Hematopoietic multipotent progenitor cell treated with erythropoietin and hydrocortisone succinate and interleukin-3 and kit ligand, for 6 days (in vitro differentiated cells): Measurements from ENCODE around the gene HBEGF.

Experiments used
- DNase-seq: peaks from one replicate; pipeline ENCODE4 v3.0.0-alpha.2; 2015

HBEGF gene

DNA sequence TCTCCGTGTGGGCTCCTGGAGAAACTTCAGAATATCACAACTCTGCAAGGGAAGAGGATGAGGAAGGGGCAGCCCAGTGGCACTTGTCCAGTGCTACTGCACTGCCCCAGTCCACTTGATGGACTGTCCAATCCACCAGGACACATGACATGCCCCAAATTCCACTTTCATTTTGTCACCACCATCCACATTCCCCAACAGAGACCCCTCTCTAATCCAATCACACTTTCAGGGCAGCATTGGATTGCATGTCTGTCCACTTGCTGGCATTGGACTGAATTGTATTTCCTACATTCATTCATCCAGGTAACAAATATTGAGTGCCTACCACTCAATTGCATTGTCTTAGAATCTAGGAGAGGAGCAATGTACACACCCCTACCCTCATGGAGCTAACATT is 14.8 kb downstream of the HBEGF start:
- DNase-seq: no peak

- DNase-seq: no peak
Observed at GRCh38 chr5:140329739-140330481, 16.5 kb downstream of the HBEGF start.

DNA sequence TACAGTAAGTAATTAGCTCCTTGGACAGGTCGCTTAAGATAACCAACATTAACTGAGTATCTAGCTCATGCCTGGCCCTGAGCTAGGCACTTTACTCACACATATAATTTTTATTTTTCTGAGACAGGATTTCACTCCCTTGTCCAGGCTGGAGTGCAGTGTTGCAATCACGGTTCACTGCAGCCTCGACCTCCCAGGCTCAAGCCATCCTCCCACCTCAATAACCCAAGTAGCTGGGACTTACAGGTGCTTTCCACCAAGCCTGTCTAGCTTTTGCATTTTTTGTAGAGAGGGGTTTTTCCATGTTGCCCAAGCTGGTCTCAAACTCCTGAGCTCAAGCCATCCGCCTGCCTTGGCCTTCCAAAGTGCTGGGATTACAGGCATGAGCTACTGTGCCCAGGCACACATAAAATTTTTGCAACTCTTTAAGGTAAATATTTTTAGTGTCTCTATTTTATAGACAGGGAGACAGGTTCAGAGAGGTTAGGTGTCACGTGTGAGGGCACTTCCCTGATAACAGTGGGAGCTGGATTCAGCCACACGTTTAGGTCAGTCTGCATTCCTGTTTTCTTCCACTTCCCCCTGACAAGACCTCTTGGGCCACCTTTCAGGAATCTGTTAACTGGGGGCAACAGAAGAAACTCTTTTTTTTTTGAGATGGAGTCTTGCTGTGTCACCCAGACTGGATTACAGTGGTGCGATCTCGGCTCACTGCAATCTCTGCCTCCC is 18.2 kb downstream of the HBEGF start:
- DNase-seq: no peak

- no peak for DNase-seq
Observed at GRCh38 chr5:140327589-140327988, 18.8 kb downstream of the HBEGF start.

DNA sequence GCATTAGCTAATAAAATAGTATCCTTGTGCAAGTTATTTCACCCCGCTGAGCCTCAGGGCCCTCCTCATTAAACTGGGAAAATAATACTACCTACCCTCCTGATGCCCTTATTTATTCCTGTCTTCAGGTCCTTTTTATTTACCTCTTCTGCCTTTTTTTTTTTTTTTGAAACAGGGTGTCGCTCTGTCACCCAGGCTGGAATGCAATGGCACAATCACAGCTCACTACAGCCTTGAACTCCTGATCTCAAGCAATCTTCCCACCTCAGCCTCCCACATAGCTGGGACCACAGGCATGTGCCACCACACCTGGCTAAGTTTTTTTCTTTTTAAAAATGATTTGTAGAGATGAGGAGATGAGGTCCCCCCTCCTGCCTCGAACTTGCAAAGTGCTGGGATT is 20.9 kb downstream of the HBEGF start:
- DNase-seq: no peak

- DNase-seq: no peak
Observed at GRCh38 chr5:140324617-140325241, 21.7 kb downstream of the HBEGF start.

DNA sequence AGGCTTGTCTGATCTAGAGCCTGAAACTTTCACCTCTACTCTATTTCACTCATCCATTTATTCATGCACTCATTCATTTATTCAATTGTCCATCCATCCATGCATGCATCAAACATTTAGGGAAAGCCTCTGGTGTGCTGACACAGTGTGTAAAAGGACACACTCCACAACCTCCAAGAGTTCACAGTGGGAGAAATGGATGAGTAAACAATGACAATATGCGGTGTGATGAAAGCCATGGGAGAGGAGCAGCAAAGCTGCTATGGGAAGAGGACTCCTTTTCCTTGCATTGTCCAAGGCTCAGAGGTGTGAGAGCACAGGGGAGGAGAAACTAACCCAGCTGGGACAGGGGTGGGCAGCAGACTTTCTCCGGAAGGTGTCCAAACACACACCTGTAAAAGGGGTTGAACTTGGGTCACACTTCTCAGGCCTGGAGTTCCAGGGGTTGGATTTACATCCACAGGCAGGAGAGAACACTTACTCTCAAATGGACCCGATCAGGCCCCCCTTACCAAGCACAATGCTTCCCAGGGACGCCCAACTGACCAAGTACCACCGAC is 22.3 kb downstream of the HBEGF start:
- no peak for DNase-seq

- no peak for DNase-seq
Observed at GRCh38 chr5:140322751-140323731, 23.4 kb downstream of the HBEGF start.

DNA sequence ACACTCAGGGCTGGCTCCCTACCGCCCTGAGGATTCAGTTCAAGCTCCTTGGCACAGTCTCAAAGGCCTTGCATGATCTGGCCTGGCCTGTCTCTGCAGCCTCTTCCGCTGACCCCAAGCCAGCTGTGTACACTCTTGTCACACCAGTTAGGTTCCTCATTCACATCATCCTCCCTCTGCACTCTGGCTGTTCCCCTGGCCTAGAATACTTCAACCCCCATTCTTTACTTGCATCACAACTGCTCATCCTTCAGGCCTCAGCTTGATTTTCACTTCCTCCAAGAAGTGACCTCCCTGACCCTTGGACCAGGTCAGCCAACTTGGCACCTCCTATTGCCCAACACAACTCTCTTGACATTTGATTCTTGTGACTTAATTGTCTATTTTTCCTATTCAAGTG is 24.6 kb downstream of the HBEGF start:
- no peak for DNase-seq

GRCh38 chr5:140319833-140320232 is 26.6 kb downstream of the HBEGF start:
- DNase-seq: peak; percentile 40

- DNase-seq: no peak
Observed at GRCh38 chr5:140318792-140319191, 27.6 kb downstream of the HBEGF start.

DNA sequence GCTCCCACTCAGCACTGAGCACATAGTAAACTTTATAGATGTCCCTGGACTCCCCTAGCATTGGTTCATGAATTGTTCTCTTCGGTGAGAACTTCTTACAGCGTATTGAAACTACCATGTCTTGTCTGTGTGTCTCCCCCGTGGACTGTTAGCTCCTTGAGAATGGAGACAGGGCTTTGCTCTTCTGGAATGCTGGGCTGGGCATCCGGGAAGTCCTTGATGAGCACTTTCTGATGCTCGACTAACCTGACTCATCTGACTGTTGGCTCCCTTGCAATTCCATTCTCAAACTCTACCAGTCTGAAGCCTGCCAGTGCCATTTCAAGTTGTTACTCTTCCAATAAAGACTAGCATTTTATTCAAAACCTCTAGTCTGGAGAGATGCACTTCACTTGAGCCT is 28.5 kb downstream of the HBEGF start:
- DNase-seq: no peak

DNA sequence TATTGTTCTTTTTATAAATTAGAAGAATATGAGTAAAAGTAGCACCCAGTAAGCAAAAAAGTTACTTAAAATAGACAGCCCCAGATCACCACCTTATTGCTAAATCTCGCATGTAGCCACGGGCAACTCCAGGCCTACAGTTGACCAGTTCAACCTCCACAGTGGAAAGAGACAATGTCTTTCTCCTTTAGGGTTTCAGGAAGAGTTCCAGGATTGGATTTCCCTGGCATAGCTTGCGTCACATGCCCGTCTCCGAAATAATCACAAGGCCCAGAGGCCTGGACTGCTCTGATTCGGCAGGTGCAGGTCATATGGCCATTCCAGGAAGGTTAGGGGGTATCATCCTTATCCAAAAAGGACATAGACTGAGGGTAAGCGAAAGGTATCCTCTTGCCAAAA is 33.6 kb downstream of the HBEGF start:
- DNase-seq: no peak

- no peak for DNase-seq
Observed at GRCh38 chr5:140312067-140312790, 34.2 kb downstream of the HBEGF start.

DNA sequence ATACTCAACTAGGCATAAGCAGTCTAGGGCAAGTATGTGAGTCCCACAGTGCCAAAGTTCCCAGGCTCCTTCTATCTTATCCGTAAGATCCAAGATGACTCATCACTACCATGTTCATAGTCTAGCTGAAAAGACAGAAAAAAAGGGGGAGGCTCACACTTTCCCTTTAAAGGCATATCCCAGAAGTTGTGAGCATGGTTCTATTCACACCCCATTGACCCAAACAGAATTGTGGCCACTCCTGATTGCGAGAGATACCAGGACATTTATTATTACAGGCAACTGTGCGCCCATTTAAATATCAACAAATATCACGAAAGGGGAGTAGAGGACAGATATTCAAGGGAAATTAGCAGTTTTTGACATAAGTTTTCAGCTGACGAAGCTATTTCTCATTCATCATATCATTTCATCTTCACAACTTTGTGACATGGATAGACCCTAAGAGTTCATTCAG is 35.4 kb downstream of the HBEGF start:
- no peak for DNase-seq

- no peak for DNase-seq
Observed at GRCh38 chr5:140310434-140310833, 36.0 kb downstream of the HBEGF start.

GRCh38 chr5:140309706-140310249 is 36.6 kb downstream of the HBEGF start:
- DNase-seq: no peak

GRCh38 chr5:140305471-140305870 is 40.9 kb downstream of the HBEGF start:
- DNase-seq: no peak

- DNase-seq: no peak
Observed at GRCh38 chr5:140303966-140304365, 42.4 kb downstream of the HBEGF start.

DNA sequence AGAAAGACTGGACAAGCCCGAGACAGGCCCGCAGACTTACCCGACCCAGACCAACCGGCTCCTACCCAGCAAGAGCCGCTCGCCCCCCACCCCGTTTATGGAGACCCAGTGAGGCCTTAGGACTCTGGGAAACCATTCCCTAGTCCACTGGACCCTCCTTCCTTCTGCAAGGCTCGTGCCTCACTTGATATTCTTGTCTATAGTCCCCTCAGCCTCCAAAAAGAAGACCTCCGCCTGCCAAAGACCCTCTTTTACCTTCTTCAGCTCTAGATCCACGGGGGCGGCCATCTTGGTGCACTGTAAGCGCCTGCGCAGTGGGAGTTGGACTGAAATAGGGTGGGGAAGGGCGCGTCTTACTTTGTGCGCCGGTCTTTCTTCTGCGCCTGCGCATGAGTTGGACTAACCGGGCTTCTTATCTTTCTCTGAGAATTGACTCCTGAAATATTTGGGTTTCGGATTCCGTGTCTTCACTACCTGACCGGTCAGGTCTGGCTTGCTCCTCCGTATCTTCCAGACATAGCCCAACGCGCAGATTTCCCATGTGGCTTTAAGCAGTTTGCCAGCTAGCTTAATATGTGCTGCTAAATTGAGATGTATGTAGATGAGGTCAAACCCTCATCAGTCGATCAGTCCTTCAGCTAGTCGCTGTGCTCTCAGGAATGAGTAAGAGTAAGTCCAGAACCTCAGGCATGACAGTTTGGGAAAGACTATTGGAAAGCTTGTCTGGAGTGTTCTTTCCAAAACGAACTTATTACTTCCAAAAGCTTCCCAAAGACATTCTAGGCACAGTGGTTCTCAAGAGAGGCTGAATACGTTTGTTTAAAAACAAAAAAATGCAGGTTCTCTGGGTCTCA is 43.4 kb downstream of the HBEGF start, which contains the start of gene PFDN1:
Gene PFDN1 (minus strand): TSS at position 316 of the 854 bp plus-strand sequence. CDS start 28 bp downstream, at position 288.
- DNase-seq: peak; percentile 99
